Measurements from ENCODE around the gene PHKG2.

The PHKG2 gene

DNA sequence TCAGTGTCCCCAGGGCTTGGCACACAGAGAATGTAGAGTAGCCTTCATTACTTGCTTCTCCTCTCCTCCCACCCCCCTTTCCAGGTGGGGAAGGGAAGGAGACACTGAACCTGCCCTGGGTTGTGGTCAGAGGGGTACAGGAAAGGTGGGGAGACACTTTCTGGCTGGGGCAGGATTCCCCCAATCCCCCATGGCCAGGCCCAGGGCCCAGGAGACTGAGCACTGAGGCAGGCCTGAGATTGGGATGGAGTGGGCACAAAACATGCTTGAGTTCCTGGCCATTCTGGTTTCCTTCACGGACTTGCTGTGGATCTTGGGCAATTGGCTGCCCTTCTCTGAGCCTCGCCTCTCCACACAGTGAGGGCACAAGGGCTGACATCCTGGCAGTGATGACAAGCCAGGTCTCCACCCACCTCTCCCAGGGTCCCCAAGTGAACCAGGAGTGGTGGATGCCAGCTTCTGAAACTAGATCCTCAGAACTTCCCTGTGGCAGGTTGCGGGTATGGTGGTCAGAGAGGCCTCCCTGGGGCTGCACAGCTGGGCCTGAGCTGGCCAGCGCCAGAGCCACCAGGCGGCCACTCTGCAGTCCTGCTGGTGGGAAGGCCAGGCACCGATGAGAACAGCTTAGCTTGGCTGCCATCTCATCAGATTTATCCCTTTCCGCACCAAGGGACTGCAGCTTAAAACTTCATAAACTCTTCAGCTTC, 29.5 kb downstream of the PHKG2 start:
- no peak for DNase-seq

DNA sequence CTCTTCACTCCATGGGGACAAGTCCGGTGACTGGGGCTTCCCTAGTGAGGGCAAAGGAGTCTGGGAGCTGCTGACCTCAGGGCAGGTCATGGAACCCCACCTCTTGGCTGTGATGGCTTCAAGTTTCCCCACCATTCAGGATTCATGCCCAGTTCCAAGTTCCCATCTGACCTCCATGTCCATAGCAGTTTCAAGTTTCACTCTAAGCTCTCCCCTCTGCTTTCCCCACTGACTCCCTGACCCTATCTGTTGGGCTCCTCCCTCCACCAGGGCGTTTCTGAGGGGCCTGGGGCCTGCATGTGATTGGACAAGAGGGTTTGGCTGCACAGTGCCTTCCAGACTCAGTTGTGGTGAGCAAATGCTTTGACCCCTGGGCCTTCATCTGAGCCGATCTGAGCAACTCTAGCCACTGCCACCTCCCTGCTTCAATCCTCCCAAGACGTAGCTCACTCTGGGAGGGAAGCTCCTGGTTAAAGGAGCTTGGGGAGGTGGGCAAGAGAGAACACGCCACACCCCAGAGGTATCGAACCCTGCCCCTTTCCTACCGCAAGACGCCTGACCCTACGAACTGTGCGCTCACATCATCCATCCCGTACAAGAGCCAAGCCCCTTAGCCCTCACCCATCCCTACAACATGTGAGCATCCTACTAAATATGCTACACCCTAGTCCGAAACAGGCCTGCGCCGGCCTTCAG, 30.5 kb downstream of the PHKG2 start:
- no peak for DNase-seq

DNA sequence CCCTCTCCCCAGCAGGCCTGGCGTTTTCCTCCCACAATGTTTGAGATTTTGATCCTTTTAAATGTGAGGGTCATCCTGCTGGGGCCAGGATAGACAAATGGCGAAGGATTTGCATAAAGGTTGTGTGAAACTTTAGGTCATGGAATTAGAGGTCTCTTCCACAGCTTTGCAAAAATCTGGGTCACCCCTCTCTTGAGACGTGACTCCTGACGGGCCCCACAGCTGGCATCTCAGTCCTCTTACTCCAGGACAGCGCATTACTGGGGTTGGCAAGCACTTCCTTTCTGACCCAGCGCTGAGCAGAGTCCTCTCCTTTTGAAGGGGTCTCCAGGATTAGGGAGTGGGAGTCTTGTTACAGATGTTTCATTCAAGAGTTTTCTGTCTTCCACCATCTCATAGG, 31.4 kb downstream of the PHKG2 start:
- DNase-seq: no peak

DNA sequence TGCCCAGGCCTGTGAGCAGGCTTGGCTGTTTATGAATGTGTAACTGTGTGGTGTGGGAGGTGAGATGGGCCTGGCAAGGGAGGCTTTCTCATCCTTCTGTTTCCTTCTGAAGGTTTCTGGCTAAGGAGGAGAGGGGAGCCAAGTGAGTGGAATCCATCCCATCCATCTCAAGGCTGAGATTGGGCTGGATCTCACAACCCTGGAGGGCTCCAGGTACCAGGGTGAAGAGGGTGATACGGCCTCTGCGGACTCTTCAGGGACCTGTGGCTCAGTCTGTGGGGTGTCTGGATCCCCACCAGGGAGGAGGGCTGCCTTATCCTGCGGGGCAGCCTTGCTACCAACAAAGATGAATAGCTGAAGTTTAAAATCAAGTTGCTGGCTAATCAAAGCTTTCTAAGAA, 31.8 kb downstream of the PHKG2 start:
- DNase-seq: no peak

DNA sequence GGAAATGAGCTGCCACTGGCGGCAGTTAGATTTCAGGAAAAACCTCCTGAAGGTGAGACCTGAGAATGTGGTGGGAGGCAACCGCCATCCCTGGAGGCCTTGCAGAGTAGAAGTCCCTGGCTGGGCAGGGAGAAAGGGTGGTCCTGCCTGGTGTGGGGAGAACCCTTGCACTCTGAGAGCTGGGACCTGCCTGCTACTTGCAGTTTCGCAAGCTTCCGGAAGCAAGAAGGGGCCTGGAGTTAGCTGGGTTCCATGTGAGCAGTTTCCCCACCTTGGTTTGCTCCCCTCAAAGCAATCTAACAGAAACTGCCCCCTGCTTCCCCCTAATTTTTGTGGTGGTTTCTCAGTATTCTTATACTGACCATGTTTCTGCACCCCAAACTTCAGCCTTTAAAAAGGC, 32.3 kb downstream of the PHKG2 start:
- DNase-seq: no peak

DNA sequence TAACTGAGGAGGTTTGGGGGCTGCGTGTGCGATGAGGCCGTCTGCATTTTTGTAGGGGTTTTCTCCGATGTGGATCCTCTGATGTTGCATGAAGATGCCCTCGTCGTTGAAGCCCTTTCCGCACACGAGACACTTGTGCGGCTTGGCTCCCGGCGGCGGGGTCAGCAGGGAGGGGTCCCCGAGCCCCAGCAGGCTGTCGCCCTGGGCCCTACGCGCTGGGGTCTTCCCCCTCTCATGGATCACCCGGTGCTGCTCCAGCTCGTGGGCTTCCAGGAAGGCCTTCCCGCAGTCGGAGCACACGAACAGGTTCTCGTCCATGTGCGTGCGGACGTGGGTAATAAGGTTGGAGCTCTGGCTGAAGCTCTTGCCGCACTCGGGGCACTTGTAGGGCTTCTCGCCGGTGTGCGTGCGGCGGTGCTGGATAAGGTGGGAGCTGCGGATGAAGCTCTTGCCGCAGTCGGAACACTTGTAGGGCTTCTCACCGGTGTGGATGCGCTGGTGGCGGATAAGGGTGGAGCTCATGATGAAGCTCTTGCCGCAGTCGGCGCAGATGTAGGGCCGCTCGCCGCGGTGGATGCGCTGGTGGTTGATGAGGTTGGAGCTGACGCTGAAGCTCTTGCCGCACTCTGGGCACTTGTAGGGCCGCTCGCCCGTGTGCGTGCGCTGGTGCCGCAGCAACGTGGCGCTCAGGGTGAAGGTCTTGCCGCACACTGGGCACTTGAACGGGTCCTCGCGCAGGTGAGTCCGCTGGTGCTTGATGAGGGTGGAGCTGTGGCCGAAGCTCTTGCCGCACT, 34.5 kb downstream of the PHKG2 start:
- no peak for DNase-seq

DNA sequence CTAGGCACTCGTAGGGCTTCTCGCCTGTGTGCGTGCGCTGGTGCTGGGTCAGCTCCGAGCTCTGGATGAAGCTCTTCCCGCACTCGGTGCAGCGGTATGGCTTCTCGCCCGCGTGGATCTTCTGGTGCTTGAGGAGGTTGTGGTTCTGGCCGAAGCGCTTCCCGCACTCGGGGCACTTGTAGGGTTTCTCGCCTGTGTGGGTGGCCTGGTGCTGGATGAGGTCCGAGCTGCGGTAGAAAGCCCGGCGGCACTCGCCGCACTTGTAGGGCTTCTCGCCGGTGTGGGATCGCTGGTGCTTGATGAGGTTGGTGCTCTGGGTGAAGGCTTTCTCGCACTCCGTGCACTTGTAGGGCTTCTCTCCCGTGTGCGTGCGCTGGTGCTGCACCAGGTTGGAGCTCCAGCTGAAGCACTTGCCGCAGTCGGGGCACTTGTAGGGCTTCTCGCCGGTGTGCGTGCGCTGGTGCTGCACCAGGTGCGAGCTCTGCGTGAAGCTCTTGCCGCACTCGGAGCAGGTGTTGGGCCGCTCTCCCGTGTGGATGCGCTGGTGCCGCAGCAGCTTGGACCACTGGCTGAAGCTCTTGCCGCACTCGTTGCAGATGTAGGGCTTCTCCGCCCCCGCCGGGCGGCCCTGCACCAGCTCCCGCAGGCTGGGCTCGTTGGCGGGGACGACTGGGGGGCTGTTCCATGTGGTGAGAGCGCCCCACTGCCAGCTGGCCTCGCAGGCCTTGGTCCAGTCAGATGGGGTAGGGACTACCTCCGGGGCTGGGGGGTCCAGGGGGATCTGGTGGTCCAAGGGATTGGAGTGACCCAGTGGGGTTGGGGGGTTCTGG, 35.3 kb downstream of the PHKG2 start:
- DNase-seq: no peak

DNA sequence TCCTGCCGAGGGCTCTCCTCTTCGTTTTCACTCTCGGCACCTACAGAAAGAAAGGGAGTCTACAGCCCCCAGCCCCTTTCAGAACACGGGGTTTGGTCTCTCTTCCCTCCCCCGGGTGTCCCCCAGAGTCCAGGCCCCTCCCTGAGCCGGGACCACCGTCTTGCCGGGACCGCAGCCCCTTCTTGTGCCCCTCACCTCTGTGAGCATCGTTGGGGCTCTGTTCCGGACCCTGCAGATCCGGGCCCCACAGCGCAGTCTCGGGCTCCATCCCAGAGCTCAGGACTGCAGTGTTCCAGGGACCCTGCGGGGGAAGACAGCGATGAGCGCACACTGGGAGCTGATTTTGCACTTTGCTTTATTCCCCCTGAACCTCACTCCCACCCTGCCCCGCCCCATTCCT, 36.0 kb downstream of the PHKG2 start:
- no peak for DNase-seq

DNA sequence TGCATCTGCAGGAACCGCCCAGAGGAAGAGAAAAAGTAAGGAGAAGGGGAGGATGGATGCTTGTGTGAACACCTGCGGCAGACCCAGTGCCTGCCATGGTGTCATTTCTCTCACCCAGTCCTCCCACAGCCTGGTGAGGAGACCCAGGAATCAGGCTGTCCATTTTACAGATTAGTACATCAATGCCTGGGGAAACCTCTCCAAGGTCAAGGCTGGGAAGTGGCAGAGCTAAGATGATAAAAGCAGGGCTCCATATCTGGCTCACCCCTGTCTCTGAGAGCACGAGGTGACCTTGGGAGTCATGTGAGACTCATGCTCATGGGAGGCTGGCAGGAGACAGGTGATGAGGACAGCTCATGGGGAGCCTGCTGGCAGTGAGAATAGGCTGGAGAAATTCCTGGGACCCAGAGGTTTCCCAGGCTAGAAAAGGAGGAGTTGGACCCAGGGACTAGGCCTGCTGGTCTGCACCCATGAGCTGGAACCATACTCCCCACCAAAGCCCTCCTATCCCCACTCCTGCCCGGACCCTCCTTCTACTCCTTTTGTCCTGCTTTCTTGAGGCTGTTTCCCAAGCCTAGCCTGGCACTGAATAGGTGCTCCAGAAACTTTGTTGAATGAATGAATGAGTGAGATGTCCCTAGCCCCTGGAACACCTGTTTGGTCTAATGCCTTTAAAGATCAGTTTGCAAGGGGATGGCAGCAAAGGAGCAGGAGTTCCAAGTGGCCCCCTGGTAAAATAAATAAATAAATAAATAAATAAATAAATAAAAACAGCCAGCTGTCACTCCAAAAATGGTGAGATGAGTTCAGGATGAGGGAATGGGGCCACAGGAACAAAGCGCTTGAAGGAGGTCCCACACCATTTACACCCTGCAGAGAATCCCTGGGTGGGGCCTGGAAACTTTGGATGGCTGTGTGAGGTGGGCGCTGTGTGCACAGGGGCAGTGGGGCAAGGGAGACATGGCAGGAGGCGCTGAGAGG, 37.2 kb downstream of the PHKG2 start:
- no peak for DNase-seq

DNA sequence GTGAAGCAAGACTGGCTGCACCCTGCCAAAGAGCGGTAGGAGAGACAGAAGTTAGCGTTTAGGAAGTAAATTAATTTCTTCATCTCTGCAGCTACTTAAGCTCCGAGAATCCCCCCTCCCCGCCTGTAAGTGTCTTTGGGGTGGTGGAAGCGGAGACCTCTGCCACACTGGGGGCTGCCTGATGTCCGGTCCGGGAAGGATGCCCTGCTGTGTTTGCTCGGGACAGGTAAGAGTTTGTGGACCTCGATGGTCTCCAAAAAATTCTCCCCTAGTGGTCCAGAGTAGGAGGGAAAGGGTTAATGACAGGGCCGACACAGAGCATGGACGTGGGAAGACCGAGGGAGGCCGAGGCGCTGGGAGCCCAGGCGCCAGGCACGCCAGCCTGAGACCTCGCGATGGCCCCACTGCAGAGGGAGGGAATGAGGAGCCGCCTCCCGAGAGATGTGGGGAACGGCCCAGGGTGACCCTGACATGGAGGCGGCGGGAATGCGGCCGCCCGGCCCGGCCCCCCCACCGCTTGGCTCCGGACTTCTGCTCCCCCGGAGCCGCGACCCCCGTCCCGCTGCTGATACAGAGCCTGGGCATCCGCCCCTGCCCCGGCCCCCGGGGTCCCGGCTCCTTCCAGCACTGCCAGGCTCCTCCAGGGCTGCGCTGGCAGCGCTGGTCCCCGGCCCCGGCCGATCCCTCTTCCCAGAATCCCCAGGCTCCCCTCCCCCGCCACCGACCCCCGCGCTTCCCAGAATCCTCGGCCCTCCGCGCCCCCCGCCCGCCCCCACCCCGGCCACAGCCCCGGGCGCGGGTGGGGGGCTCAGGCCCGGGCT, 38.1 kb downstream of the PHKG2 start:
- DNase-seq: no peak

DNA sequence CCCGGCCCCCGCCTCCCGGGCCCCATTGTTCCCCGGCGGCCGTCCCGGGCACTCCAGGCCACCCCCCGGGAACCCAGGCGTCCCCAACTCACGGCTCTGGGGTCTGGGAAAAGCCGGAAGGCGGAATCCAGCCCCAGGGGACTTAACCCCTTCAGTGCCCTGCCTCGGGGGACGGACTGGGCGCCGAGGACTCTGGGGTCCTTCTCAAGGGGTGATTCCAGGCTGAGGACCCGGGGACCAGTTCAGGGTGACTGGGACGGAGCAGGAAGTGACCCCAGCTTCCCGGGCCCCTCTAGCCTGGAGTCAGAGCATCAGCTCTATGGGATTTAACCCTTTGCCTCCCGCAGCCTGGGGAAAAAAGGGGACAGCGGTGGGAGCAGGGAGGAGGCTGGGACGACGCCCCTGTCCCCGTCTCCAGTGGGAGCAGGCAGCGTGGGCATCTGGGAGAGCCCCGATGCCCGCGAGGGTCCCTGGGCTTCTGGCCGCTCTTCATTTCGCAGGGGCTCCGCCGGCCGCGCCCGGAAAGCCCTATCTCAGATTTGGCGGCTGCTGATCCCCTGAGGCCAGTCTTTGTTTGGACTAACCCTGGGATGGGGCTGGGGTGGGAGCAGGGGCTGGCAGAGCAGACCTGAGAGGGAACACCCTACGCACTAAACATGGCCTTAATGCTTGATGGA, 38.8 kb downstream of the PHKG2 start, which contains the start of gene ZNF629:
ZNF629 (minus strand) TSS at position 270 of the 677 bp plus-strand sequence. CDS start 2,723 bp downstream, outside the sequence.
- DNase-seq: peak; percentile 35

DNA sequence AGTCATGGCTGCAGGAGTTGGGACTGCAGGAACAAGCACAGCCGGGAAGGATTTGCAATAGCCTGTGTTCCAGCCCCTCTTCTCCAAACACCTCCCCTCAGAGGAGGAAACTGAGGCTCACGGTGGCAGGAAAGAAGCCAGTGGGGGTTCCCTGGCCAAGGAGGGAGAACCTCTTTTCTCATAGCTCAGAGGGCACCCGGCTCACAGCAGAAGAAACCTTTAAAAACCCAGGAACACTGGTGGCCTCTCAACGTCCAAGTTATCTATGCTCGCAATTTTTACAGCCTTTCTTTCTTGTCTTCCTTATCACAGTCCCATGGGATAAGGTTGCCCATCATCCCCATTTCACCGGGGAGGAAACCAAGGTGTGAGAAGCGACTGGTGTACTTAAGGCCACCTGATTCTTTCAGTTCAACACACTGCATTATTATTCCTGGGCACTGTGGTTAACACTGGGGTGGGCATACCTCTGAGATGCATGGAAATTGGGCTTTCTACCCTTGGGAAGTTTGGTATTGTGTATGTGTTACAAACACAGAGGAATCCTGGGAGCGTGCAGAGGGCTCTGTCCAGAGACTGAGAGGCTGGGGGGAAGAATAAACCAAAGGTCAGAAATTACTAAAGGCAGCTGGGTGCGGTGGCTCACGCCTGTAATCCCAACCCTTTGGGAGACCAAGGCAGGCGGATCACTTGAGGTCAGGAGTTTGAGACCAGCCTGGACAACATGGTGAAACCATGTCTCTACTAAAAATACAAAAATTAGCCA, 39.6 kb downstream of the PHKG2 start:
- no peak for DNase-seq

DNA sequence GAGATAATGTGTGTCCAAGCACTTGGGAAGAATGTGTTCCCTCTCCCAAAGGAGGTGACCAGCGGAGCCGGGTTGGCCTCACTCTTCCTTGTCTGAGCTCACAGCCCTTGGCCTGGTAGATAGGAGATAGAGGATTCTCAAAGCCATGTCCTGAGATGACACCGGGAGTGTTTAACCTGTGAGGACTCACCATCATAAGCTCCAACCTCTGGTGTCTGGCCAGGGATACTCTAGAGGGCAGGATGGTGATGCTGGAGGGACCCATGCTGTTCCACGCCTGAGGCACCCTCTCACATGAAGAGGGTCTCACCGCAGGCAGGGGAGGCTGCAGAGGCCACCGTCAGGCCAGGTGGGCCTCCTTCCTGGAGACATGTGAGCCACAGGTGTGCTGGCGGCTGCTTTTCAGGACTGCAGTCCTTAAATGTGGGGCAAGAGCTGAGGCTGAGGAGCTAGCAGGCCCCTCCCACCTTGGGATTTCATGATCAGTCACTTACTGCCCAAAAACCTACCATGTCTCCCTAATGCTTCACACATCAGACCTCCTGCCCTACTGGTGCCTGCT, 45.4 kb downstream of the PHKG2 start:
- no peak for DNase-seq

DNA sequence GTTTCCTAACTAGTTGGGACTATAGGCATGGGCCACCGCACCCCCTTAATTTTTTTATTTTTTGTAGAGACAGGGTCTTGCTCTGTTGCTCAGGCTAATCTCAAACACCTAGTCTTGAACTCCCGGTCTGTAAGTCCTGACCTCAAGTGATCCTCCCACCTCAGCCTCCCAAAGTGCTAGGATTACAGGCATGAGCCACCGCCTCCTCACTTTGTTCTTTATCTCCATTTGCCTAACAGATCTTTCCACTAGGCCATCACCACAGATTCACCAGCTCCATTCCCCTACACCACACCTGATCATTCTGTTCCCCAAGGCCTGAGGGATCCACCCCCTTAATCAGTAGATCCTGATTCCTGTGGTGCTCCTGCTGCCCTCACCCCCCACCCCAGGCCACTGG, 46.4 kb downstream of the PHKG2 start:
- no peak for DNase-seq

DNA sequence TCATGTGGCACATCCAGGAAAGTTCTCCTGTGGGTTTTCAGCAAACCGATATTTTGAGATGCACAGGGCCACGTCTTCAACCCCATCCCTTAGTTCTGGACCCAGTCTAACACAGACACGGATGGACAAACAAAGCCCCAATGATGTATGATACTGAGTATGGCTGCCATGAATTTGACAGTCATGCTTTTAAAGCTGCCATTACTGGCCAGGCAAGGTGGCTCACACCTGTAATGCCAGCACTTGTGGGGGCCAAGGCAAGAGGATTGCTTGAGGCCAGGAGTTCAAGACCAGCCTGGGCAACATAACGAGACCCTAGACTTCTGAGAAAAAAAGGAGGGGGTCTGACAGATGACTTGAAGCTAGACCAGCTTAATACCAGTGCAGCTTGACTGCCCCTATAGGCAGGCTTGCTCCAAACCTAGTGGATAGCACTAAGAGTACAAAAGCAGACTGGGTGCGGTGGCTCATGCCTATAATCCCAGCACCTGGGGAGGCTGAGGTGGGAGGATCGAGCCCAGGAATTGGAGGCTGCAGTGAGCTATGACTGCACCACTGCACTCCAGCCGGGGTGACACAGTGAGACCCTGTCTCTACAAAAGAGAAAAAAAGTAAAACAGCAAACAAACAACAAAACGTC, 49.6 kb downstream of the PHKG2 start:
- no peak for DNase-seq

Measured in CD4-positive, alpha-beta T cell treated with Interleukin-10 for 1 hour (primary cell).